ENCODE measurements around the gene MYT1. TPM values are rescaled to one million over a fixed set of nuclear protein-coding genes. Genes with fewer than 3 reads are reported as not detected.

The MYT1 gene
- total RNA-seq, 1 experiment from 2014 or later = 4.1 TPM

GRCh38 chr20:64220891-64221527 is 56.8 kb downstream of the MYT1 start:
- no peaks in the 10 kb centered on the region for H3K9me2 ChIP-seq (replicated peaks; ENCODE audit: insufficient read depth, low read length)
- no peaks in the 10 kb centered on the region for H3K9me3 ChIP-seq (ENCODE audit: low read length)
- no peaks in the 10 kb centered on the region for H3K36me3 ChIP-seq (ENCODE audit: insufficient read depth, low read length)
- no peak overlapping the region for H3K4me3 ChIP-seq (ENCODE audit: low read length)
- H3K79me2 ChIP-seq (ENCODE audit: low read length) = no peaks in the 10 kb centered on the region
- no peaks in the 10 kb centered on the region for H4K20me1 ChIP-seq (ENCODE audit: insufficient read depth, low read depth, low read length)
- H3K27me3 ChIP-seq (ENCODE audit: low read length) = no peaks in the 10 kb centered on the region
- DNase-seq = no peak
- H2AFZ ChIP-seq (ENCODE audit: low read length) = no peak overlapping the region
- no peak overlapping the region for H3K4me2 ChIP-seq (ENCODE audit: low read depth, low read length, poor library complexity, severe bottlenecking)
- no peak overlapping the region for H3K9ac ChIP-seq (ENCODE audit: low read length)
- H3K27ac ChIP-seq (ENCODE audit: low read length) = no peak overlapping the region
- no peaks in the 10 kb centered on the region for H3K4me1 ChIP-seq (ENCODE audit: low read length)

- Histone ChIP-seq H3K9me2 (replicated peaks; ENCODE audit: insufficient read depth, low read length) (no peaks in the 10 kb centered on the region), H3K9ac (ENCODE audit: low read length) (no peak overlapping the region), H3K4me3 (ENCODE audit: low read length) (no peak overlapping the region), H3K4me2 (ENCODE audit: low read depth, low read length, poor library complexity, severe bottlenecking) (no peak overlapping the region), H3K9me3 (ENCODE audit: low read length) (no peaks in the 10 kb centered on the region), H3K27me3 (ENCODE audit: low read length) (no peaks in the 10 kb centered on the region), H3K79me2 (ENCODE audit: low read length) (no peaks in the 10 kb centered on the region), H3K4me1 (ENCODE audit: low read length) (no peaks in the 10 kb centered on the region), H3K27ac (ENCODE audit: low read length) (no peak overlapping the region), H2AFZ (ENCODE audit: low read length) (no peak overlapping the region), H4K20me1 (ENCODE audit: insufficient read depth, low read depth, low read length) (no peaks in the 10 kb centered on the region), H3K36me3 (ENCODE audit: insufficient read depth, low read length) (no peaks in the 10 kb centered on the region)
- no peak for DNase-seq
Measured at GRCh38 chr20:64222291-64222735, 58.1 kb downstream of the MYT1 start.

GRCh38 chr20:64222851-64223525 is 58.7 kb downstream of the MYT1 start:
- Histone ChIP-seq H2AFZ (ENCODE audit: low read length) (no peak overlapping the region), H3K4me2 (ENCODE audit: low read depth, low read length, poor library complexity, severe bottlenecking) (no peak overlapping the region), H3K36me3 (ENCODE audit: insufficient read depth, low read length) (no peaks in the 10 kb centered on the region), H3K27me3 (ENCODE audit: low read length) (no peaks in the 10 kb centered on the region), H3K4me1 (ENCODE audit: low read length) (no peaks in the 10 kb centered on the region), H3K27ac (ENCODE audit: low read length) (no peak overlapping the region), H3K4me3 (ENCODE audit: low read length) (no peak overlapping the region), H3K9me2 (replicated peaks; ENCODE audit: insufficient read depth, low read length) (no peaks in the 10 kb centered on the region), H3K9ac (ENCODE audit: low read length) (no peak overlapping the region), H4K20me1 (ENCODE audit: insufficient read depth, low read depth, low read length) (no peaks in the 10 kb centered on the region), H3K79me2 (ENCODE audit: low read length) (no peaks in the 10 kb centered on the region), H3K9me3 (ENCODE audit: low read length) (no peaks in the 10 kb centered on the region)
- DNase-seq = no peak

GRCh38 chr20:64223526-64224067 is 59.3 kb downstream of the MYT1 start:
- H3K9me2 ChIP-seq (replicated peaks; ENCODE audit: insufficient read depth, low read length) = no peaks in the 10 kb centered on the region
- H3K27ac ChIP-seq (ENCODE audit: low read length) = no peak overlapping the region
- no peaks in the 10 kb centered on the region for H4K20me1 ChIP-seq (ENCODE audit: insufficient read depth, low read depth, low read length)
- no peaks in the 10 kb centered on the region for H3K4me1 ChIP-seq (ENCODE audit: low read length)
- H3K36me3 ChIP-seq (ENCODE audit: insufficient read depth, low read length) = no peaks in the 10 kb centered on the region
- no peak overlapping the region for H3K9ac ChIP-seq (ENCODE audit: low read length)
- no peaks in the 10 kb centered on the region for H3K9me3 ChIP-seq (ENCODE audit: low read length)
- no peak overlapping the region for H3K4me3 ChIP-seq (ENCODE audit: low read length)
- no peak overlapping the region for H3K4me2 ChIP-seq (ENCODE audit: low read depth, low read length, poor library complexity, severe bottlenecking)
- DNase-seq = peak; percentile 70
- no peaks in the 10 kb centered on the region for H3K27me3 ChIP-seq (ENCODE audit: low read length)
- H2AFZ ChIP-seq (ENCODE audit: low read length) = no peak overlapping the region
- H3K79me2 ChIP-seq (ENCODE audit: low read length) = no peaks in the 10 kb centered on the region

DNA sequence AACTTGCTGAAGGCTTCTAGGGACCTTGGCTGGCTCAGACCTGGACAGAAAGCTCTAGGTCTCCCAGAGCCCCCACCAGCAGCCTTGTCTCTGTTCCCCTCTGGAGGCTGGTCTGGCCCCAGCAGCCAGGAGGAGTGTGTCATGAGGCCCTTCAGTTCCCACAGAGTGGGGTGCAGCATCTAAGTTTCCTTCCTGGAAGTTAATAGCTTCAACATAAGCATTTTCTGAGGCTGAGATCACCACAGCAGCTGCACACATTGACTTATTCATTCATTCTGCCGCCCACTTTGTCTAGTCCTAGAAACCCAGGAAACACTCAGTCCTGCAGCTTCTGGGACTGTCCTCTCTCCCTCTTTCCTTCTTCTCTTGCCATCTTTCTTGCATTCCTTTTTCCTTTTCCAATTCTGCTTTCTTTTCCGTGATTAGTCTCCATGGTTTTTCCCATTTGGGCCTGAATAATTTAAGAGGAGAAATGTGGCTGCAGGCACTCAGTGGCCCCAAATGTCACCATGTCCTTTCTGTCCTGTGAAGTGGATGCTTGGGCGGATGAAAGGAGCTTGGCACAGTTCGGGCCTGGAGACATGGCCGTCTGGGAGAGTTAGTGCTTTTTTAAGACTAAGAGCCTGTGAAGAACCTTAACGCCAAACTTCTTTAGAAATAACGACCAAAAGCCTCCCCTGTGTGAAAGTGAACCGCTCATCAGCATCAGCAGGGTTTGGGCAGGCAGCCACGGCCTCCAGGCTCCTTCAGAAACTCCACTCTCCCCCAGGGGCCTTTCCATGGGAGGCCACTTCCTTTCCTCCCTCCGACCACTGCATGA is 60.3 kb downstream of the MYT1 start:
- H3K4me3 ChIP-seq (ENCODE audit: low read length) = no peak overlapping the region
- no peaks in the 10 kb centered on the region for H3K36me3 ChIP-seq (ENCODE audit: insufficient read depth, low read length)
- H3K4me1 ChIP-seq (ENCODE audit: low read length) = no peaks in the 10 kb centered on the region
- H3K9ac ChIP-seq (ENCODE audit: low read length) = no peak overlapping the region
- DNase-seq = no peak
- no peaks in the 10 kb centered on the region for H3K9me2 ChIP-seq (replicated peaks; ENCODE audit: insufficient read depth, low read length)
- H3K79me2 ChIP-seq (ENCODE audit: low read length) = no peaks in the 10 kb centered on the region
- no peaks in the 10 kb centered on the region for H3K27me3 ChIP-seq (ENCODE audit: low read length)
- H3K27ac ChIP-seq (ENCODE audit: low read length) = no peak overlapping the region
- no peak overlapping the region for H2AFZ ChIP-seq (ENCODE audit: low read length)
- no peaks in the 10 kb centered on the region for H4K20me1 ChIP-seq (ENCODE audit: insufficient read depth, low read depth, low read length)
- H3K4me2 ChIP-seq (ENCODE audit: low read depth, low read length, poor library complexity, severe bottlenecking) = no peak overlapping the region
- no peaks in the 10 kb centered on the region for H3K9me3 ChIP-seq (ENCODE audit: low read length)

GRCh38 chr20:64225171-64225595 is 60.9 kb downstream of the MYT1 start:
- Histone ChIP-seq H3K9ac (ENCODE audit: low read length) (no peak overlapping the region), H2AFZ (ENCODE audit: low read length) (no peak overlapping the region), H3K27ac (ENCODE audit: low read length) (no peak overlapping the region), H3K36me3 (ENCODE audit: insufficient read depth, low read length) (no peaks in the 10 kb centered on the region), H3K4me3 (ENCODE audit: low read length) (no peak overlapping the region), H4K20me1 (ENCODE audit: insufficient read depth, low read depth, low read length) (no peaks in the 10 kb centered on the region), H3K79me2 (ENCODE audit: low read length) (no peaks in the 10 kb centered on the region), H3K4me2 (ENCODE audit: low read depth, low read length, poor library complexity, severe bottlenecking) (no peak overlapping the region), H3K9me3 (ENCODE audit: low read length) (no peaks in the 10 kb centered on the region), H3K27me3 (ENCODE audit: low read length) (no peaks in the 10 kb centered on the region), H3K9me2 (replicated peaks; ENCODE audit: insufficient read depth, low read length) (no peaks in the 10 kb centered on the region), H3K4me1 (ENCODE audit: low read length) (no peaks in the 10 kb centered on the region)
- no peak for DNase-seq

DNA sequence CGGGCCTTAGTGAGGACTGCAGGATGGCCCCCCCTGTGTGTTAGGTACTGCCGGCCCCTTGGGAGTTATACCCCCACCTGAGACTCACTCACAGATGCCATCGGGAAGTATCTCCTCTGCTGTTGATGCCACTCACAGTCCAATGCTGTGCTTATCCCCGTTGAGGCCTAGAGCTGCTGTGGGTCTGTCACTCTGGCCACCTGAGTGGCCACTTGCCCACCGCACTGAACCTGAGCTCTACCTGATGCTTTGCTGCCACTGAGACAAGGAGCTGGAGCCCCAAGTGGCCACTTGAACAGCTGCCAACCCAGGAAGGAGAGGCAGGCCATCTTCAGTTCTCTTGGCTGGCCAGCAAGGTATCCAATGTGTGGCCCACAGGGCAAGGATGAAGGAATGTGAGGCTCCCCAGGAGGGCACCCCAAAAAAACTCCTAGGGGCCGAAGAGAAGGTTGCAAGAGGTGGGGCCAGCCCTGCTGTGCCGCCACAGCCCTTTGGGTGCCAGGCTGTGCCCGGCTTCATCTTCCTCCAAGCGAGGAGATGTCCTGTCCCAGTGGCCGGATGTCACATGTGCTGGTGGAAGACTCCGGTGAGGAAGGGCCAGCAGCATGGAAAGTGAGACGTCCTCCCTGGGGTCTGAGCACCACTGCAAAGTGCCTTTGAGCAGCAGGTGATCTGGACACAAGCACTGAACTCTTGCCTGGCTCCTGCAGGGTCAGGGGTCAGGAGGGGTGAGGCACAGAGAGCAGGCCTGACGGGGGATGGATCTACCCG is 61.8 kb downstream of the MYT1 start:
- H3K27me3 ChIP-seq (ENCODE audit: low read length) = no peaks in the 10 kb centered on the region
- H3K27ac ChIP-seq (ENCODE audit: low read length) = no peak overlapping the region
- H2AFZ ChIP-seq (ENCODE audit: low read length) = no peak overlapping the region
- H3K79me2 ChIP-seq (ENCODE audit: low read length) = no peaks in the 10 kb centered on the region
- H4K20me1 ChIP-seq (ENCODE audit: insufficient read depth, low read depth, low read length) = no peaks in the 10 kb centered on the region
- no peaks in the 10 kb centered on the region for H3K36me3 ChIP-seq (ENCODE audit: insufficient read depth, low read length)
- H3K4me3 ChIP-seq (ENCODE audit: low read length) = no peak overlapping the region
- H3K9me3 ChIP-seq (ENCODE audit: low read length) = no peaks in the 10 kb centered on the region
- DNase-seq = no peak
- H3K4me2 ChIP-seq (ENCODE audit: low read depth, low read length, poor library complexity, severe bottlenecking) = no peak overlapping the region
- no peaks in the 10 kb centered on the region for H3K9me2 ChIP-seq (replicated peaks; ENCODE audit: insufficient read depth, low read length)
- no peak overlapping the region for H3K9ac ChIP-seq (ENCODE audit: low read length)
- H3K4me1 ChIP-seq (ENCODE audit: low read length) = no peaks in the 10 kb centered on the region
